Measurements from ENCODE around the gene SCO1.

Gene SCO1

DNA sequence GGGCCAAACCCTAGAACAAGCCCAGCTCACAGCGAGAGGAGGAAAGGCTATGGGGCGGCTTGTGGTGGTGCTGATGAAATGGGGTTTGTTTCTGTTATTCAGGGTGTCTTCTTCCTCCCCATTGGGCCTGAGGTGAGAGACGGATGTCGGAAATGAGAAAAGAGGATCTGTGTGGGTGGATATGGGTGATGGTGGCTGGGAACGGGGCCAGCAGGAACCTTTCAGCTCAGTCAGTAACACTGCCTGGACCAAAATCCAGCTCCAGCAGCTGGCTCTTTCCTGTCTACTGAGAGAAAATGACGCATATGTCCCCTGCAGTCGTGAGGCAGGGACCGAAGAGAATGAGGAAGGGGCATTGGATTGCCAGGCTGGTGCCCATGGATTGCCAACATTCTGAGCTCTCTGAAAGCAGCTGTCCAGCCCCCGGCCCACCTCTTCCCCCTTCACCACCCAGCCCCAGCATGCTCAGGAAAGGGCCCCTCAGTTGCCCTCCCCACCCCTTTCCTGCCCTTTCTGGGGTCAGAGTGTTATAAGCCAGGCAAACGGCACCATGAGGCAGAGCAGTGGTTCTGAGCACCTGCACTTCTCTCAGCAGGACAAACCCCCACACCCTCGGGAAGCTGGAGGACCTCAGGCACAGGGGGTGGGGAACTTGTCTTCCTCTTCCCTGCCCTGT is 44.2 kb downstream of the SCO1 start:
- peak; percentile 68 to 74 for DNase-seq

DNA sequence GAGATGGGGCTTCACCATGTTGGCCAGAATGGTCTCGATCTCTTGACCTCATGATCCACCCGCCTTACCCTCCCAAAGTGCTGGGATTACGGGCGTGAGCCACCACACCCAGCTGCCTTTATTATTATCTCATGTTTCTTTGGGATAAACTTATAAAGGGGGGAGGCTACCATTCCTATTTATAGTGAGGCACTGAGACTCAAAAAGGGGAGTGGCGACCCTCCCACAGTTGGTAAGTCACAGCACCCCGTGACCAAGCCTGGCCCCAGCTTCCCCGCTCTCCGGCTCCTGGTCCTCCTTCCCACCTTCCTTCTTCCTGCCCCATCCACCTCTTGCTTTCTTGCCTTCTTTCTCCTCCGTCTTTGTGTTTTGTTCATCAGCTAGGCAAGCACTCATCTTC is 45.4 kb downstream of the SCO1 start:
- DNase-seq, result no peak

DNA sequence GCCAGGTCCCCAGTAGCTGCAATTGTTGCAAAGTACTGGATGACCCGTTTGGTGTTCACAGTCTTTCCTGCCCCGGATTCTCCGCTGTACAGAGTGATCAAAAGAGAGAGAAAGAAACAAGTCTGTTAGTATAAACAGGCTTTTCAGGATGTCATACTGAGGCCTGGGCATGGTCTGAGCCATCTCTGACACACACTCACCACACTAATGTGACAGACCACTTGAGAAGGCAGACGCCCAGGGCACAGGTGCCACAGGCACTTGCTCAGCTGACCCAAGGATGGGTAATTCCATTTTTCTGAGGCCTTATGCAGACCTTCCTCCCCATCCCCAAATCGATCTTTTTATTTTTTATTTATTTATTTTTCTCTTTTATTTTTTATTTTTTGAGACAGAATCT is 47.7 kb downstream of the SCO1 start:
- no peak for DNase-seq

DNA sequence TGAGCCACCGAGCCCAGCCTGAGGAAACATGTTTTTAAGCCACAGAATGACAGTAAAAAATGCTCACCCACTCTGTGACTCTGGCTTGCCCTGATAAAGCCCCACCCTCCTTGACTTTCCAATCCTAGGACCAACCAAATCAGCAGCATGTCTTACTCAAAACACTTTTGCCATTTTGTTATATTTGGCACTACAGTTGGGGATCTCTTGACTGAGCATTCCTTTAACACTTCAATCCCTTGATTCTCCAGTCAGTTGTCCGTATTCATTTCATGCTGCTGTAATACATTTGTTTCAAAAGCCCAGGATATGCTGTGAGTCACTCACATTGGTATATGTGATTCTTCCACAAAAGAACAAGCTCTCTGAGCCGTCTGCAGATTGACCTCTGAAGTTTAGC is 48.4 kb downstream of the SCO1 start:
- DNase-seq, result no peak

DNA sequence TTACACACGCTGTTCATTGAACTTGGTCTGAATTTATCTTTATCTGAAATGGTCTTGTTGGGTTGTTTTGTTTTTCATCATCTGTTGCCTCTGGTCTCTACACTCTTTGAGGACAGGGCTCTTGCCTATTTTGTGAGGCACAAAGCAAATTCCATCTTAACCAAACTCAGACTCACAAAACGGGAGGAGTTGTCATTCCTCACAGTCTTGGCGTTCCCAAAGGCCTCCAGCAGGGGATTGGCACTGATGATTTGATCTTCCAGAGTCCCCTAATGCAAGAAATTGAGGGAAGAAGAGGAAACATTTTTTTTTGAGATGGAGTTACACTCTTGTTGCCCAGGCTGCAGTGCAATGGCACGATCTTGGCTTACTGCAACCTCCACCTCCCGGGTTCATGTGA is 49.0 kb downstream of the SCO1 start:
- no peak for DNase-seq

DNA sequence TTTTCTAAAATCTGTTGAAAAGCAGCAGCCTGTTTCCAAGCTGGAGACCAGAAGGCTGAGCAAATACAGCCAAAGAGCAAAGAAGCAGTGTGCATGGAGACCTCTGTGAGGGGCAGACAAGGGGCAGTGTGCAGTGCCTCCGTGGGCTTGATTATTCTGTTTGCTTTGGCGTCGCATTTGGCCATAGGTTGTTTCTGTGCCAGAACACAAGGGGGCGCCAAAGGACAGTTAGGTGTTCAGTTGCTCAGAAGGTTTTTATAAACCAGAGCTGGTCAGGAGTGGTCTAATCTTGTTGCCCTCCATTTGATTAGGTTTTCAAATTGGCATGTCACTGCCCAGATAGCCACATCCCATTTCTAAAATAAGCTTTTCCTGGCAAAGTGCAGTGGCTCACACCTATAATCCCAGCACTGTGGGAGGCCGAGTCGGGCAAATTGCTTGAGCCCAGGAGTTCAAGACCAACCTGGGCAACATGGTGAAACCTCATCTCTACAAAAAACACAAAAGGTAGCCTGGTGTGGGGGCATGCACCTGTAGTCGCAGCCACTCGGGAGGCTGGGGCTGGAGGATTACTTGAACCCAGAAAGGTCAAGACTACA is 50.8 kb downstream of the SCO1 start:
- DNase-seq, result peak; percentile 41 to 43

DNA sequence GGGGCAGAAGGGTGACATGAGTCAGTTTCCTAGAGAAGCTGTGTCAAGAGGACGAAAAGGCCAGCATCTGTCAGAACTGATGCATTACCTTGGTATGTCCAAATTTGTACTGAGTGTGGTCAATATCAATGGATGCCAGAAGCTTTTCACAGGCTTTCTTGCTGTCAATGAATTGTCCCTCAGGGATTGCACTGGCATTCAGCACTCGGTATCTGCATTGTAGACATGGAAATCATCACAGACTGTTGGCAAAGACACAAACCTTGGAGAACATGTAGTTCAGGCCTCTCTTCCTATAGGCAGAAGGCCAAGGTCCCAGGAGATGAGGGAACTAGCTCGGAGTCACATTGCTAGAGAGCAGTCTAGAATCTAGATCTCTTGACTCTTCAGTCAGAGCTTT is 56.9 kb downstream of the SCO1 start:
- DNase-seq, result no peak

DNA sequence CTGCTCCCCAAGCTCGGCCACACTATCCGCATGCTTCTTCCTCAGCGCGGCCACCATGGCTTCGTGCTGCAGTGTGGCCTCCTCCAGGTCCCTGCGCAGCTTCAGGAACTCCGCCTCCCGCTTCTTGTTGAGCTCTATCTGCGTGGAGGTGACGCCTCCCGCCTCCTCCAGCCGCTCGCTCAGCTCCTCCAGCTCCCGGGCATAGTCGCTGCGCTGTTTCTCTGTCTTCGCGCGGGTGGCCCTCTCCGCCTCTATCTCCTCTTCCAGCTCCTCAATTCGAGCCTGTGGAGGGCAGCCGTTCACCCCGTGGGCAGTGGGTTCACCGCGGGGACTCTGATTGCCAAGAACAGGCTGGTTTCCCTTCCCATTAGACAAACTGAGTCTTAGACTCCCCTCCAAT is 59.2 kb downstream of the SCO1 start:
- no peak for DNase-seq

DNA sequence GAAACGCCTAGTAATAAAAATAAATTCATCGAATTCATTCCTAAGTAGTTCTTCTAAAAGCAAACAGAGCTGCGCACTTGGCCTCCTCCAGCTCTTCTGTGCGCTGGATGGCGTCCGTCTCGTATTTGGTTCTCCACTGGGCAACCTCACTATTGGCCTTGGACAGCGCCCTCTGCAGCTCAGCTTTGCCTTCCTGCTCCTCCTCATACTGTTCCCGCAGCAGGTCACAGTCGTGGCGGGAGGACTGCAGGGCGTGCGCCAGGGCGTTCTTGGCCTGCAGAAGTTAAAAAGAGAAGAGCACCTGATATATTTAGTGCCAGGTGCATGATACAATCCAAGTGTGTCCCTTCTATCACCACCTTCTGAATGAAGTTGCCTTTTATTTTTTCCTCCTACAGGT is 62.0 kb downstream of the SCO1 start:
- DNase-seq, result no peak

DNA sequence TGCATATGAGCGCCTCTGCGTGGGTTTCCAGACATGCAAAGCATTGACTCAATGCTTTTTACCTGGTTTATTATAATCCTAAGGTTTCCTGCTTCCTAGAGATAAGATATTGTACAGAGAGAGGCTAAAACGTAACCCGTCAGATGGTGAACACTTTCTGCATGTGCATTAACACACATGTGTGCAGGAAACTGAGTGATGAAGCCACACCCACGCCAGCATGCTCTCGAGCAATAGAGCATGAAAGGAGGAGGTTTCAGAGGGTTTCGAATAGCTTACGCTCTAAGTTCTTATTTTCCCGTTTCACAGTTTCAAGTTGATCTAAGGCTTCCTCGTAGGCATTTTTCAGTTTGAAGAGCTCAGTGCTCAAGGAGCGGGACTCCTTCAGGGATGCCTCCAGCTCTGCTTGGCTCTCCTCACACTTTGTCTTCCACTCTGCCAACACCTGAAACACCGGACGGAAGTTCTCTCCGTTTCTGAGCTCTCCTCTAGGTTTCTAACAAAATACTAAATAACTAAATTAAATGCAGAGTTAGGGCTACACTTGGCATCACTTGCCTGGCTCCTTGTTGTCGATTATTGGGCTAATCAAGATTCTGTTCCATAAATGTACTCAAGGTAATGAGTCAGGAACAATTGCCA is 63.5 kb downstream of the SCO1 start:
- no peak for DNase-seq

DNA sequence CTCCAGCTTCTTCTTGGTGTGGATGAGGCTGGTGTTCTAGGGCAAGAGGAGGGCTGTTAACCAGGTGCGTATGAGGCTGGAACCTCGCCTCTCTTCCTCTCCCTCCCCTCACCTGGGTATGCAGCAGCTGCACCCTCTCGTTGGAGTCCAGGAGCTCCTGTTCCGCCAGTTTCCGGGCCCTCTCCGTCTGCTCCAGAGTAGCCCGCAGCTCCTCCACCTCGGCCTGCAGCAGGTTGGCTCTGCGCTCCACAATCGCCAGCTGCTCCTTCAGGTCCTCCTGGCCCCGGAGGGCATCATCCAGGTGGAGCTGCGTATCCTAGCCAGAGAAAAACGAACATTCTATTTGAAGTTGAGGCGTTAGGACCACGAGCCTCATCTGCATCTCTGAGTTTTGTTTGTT is 65.6 kb downstream of the SCO1 start:
- no peak for DNase-seq

DNA sequence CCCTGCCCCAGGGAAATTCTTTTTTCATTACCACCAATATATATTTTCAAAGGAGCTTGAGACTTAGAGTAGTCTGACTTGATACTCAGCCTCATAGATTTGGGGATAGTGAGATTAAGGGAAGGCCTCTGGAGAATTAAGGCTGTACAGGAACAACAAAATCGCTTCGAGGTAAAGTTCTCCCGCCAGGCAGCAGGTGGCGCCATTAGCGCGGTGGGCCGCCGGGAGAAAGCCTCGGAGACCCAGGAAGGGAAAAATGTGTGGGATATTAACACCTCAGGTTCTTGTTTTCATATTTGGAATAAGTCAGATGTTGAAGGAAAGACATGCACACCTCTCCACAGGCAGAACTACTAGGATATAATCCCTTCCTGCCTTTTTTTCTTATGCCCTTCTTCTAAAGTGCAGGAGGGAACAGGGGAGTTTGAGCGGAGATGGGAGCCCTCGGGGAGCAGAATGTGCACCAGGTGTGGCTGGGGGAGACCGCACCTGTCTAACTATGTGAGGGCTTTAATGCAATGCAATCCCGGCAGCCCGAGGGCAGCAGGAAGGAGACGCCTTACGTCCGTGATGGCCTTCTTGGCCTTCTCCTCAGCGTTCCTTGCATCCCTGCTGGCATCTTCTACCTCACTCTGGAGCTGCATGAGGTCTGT is 66.2 kb downstream of the SCO1 start:
- DNase-seq, result peak; percentile 6 to 19

DNA sequence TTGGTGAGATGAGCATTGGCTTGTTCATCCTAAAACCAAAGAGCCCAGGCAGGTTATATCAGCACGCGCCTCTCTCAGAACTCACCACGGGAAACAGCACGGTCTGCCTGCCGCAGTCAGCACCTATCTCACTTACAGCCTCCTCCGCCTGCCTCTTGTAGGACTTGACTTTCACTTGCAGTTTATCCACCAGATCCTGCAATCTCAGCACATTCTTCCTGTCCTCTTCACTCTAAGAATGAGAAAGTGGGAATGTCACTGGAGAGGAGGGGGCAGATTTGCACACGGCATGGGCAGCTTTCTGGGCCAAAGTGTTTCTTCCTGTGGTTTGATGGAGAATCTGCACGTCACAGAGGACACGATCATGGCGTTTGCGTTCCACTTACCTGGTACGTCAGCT is 67.6 kb downstream of the SCO1 start:
- no peak for DNase-seq

DNA sequence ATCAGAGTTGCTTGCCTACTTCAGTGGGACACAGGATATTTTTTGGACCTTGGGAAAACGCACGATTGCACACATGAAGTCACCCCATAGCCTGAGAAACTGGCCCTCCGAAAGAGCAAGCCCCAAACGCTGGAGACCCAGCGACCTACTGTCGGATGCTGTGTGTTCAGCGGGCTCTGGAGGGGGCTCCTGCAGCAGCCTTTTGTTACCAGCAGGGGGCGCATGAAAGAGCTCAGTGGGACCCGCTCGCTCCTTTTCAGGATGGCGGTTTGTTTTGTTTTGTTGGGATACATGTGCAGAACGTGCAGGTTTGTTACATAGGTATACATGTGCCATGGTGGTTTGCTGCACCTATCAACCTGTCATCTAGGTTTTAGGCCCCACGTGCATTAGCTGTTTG is 68.6 kb downstream of the SCO1 start:
- DNase-seq, result no peak

DNA sequence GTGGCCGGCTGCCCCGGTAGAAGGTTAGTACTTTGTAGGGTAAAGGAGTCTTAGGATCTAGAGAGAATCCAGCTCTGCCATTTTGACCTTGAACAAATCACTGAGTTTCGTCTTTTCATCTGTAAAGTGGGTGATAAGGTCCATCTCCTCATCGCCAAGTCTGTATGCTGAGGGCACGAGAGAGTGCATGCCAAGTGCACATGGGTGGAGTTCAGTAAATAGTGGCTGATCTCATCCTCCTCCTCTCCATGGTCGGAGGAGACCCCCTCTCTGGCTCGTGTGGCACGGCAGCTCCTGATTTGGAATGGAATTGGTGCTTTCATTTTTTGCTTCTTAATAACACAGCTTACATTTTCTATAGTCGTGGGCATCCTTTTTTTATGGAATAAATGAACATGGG is 70.9 kb downstream of the SCO1 start:
- no peak for DNase-seq

DNA sequence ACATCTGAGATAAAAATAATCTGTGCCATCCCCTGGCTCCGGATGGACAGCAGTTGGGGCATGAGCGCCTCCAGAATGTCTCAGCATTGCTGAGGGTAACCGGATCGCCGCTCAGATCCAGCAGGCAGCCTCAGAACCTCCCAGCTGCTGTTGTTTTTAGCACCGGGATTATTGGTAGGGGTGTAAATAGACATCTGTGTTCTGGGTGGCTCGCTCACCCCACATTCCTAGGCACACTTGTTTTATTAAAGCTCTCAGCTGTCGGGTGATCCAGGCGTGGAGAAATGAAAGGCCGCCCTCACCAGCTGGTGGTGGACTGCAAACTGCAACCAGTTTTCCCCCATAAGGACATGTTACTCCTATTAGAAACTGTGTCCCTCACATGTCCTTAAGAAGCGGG is 72.4 kb downstream of the SCO1 start:
- no peak for DNase-seq

DNA sequence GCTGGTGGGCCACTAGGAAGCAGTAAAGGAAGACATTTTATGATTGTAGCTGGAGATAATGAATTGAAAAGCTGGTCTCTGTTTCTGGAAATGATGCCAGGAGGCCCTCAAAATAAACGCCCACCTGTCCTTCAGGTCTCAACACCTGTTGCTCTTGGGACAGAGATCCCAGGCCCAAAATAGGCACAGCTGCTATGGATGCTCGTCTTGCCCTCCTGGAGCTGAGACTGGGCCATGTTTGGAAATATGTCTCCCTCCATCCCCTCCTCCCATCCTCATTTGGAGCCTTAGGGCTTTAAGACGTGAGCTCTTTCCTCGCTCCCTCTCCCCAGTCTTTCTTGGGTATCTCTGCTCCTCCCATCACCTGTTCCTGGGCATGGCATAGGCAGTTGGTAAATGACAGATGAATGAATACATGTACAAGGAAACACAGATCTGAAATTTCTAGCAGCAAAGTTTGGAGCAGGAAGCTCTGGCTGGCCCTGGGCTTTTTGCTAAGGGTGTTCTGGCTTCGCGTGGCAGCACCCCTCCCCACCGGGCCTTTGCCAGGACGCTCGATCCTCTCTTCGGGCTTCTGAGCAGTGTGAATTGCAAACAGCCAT is 73.5 kb downstream of the SCO1 start:
- no peak for DNase-seq

DNA sequence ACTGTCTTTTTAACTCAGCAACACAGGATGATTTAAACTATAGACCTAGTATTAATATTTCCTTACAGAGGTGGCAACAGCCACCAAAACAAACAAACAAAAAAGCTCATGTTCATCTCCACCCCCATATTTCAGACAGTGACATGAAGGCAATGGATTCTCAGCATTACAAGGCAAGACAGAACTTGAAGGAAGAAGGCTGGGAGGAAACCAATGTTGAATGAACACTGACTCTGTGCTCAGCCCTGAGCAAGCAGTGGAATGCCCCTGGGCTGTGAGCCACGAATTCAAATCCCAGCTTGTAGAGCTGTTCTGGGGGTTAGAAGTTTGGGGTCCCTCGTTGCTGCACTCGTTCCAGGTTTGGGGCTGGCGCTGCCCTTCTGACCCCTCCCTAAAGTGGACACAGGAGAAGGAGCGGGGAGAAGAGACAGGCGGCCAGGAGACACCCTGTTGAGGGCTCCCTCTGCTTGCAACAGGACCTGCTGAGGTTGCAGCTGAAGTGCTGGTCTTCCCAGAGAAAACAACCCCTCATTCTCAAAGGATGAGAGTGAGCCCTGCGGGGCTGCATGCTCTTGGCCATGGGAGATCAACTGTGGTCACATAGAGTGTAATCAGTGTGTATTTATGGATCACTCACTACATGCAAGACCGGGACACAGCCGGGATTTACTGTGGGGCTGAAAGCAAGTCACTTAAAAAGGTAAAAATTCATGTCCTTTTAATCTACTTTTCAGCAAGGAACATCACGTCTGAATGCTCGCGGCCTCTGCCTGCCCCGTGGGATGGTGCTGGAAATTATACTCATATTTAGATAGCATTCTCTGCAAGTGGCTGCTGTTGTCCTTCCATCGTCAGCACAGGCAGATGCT is 74.5 kb downstream of the SCO1 start:
- no peak for DNase-seq
